ENCODE measurements around the gene DNAJC4. TPM values are rescaled to one million over a fixed set of nuclear protein-coding genes. Genes with fewer than 3 reads are reported as not detected.

The DNAJC4 gene
- total RNA-seq, 4 donors from 2014 or later: 10.9 to 48.6 (median 21.9) TPM

- Histone ChIP-seq H3K27ac (no peak overlapping the region), H3K4me3 (replicated peaks in 1 of 3) (no peak overlapping the region), H3K4me1 (peaks cover 2 to 7% of the 10 kb centered on the region in 2 donors), H3K36me3 (peaks cover 27 to 28% of the 10 kb centered on the region in 2 donors), H3K9me3 (no peaks in the 10 kb centered on the region), H3K27me3 (no peaks in the 10 kb centered on the region)
- intact Hi-C loops (cut with DNase I): no loop called here
- no peak for DNase-seq
- 96 to 97% methylated on average over 20 to 40 of the region's 42 CpGs for WGBS, 2 donors
- TF ChIP-seq CTCF (IDR thresholded peaks at IDR 0.05): no peak
- TF ChIP-seq POLR2A (IDR thresholded peaks at IDR 0.05): no peak
These were observed 32.1 kb downstream of the DNAJC4 start for GRCh38 chr11:64262271-64263002.

DNA sequence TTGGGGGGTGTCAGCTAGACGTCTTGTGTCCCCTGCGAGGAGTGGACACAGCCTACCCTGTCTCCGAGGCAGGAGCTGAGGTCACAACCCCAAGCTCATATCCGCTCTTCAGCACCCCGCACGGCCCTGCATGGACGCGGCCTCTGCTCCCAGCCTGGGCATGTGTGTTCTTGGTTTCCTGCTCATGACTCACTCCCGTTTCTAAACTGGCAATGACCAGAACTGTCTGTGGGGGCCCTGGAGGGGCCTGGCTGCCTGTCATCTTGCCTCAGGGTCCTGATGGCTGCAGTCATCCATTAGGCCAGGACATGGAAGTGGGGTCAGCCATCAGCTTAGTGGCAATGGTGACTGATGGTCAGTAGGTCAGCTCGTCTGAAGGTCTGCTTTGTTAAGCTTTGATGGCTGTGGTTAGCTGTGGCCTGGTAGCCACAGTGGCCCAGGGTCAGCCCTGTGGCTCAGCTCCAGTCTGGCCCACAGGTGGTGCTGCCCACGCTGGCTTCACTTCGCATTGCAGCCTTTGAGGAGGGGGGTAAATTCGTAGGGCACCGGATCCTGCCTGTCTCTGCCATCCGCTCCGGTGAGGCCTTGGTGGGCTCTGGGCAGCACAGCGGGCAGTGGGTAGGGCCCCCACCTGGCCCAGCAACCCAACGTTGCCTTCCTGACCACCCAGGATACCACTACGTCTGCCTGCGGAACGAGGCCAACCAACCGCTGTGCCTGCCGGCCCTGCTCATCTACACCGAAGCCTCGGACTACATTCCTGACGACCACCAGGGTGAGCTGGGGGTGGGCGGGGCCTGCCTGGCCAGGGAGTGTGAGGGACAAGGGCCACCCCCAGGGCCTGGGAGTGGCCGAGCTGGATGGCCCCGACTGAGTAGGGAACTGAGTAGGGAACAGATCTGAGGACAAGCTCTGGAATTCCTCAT is 32.9 kb downstream of the DNAJC4 start:
- H3K4me3 ChIP-seq (replicated peaks in 1 of 3): no peak overlapping the region
- WGBS, 2 donors: 76 to 89% methylated on average over 17 to 19 of the region's 29 CpGs
- TF ChIP-seq CTCF (IDR thresholded peaks at IDR 0.05): no peak
- no peak overlapping the region for H3K27ac ChIP-seq
- DNase-seq: no peak
- no peaks in the 10 kb centered on the region for H3K27me3 ChIP-seq
- H3K36me3 ChIP-seq: peaks cover 26% of the 10 kb centered on the region in 2 donors
- intact Hi-C loops (cut with DNase I): no loop called here
- H3K9me3 ChIP-seq: no peaks in the 10 kb centered on the region
- H3K4me1 ChIP-seq: peaks cover 11 to 15% of the 10 kb centered on the region in 2 donors

DNA sequence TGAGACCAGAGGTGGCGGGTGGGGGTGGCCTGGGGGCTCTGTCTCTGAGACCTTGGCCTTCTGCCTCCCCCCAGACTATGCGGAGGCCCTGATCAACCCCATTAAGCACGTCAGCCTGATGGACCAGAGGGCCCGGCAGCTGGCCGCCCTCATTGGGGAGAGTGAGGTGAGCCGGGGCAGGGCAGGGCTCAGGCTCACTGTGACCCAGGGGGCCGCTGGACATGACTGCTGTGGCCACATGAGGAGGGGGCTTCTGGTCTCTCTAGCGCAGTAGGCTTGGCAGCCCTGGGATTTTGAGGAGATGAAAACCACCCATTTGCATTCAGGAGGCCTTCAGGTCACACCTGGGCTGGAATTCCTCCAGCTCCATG is 33.6 kb downstream of the DNAJC4 start:
- no peaks in the 10 kb centered on the region for H3K9me3 ChIP-seq
- no peak for DNase-seq
- peaks cover 17 to 22% of the 10 kb centered on the region in 2 donors for H3K4me1 ChIP-seq
- no peak overlapping the region for H3K27ac ChIP-seq
- TF ChIP-seq CTCF (IDR thresholded peaks at IDR 0.05) (no peak), POLR2A (IDR thresholded peaks at IDR 0.05) (no peak)
- H3K27me3 ChIP-seq: no peaks in the 10 kb centered on the region
- intact Hi-C loops (cut with DNase I): no loop called here
- peaks cover 20% of the 10 kb centered on the region in 2 donors for H3K36me3 ChIP-seq
- 98 to 100% methylated on average over 1 to 7 of the region's 8 CpGs for WGBS, 2 donors
- no peak overlapping the region for H3K4me3 ChIP-seq (replicated peaks in 1 of 3)

DNA sequence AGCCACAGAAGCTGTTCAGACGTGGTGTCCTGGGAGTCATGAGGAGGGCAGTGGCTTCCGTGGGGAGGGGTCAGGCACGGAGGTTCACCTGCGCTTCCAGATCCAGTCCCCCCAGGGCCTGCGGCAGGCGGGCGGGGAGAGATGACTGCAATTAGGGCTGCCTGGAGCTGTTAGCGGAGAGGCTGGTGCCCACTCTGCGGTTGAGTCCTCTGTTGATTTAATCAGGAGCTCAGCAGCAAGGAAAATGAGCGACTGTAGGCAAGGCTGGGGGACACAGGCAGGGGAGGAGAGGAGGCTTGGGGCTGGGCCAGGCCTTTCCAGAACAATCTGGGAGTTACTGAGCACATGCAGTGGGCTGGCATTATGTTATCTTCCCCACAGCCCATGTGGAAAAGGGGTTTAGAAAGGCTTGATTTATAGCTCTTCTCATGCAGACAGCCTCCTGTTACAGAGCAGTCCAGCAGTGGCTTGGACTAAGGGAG is 34.1 kb downstream of the DNAJC4 start:
- intact Hi-C loops (cut with DNase I): no loop called here
- Histone ChIP-seq H3K4me1 (peaks cover 18 to 26% of the 10 kb centered on the region in 2 donors), H3K9me3 (no peaks in the 10 kb centered on the region), H3K4me3 (replicated peaks in 1 of 3) (no peak overlapping the region), H3K27me3 (no peaks in the 10 kb centered on the region), H3K27ac (no peak overlapping the region), H3K36me3 (peaks cover 16% of the 10 kb centered on the region in 2 donors)
- no peak for TF ChIP-seq POLR2A (IDR thresholded peaks at IDR 0.05)
- no peak for TF ChIP-seq CTCF (IDR thresholded peaks at IDR 0.05)
- 93 to 96% methylated on average over 10 of the region's 10 CpGs for WGBS, 2 donors
- no peak for DNase-seq

Data from thyroid gland (tissue), 4 donors.